Fibroblast of skin of back (primary cell): ENCODE results near the gene PATL2.
A peak's percentile ranks its signal among the peaks of the same experiment; 100 is the strongest.
"Not testable (repeated sequence)": the region's sequence is repeated elsewhere in the genome, so short reads cannot be mapped to it uniquely, and the experiment has no call there.

Experiments
- DNase-seq: peaks from one replicate; pipeline ENCODE4 v3.0.0-alpha.2; 2013

Gene PATL2

GRCh38 chr15:44719293-44719999 is 8.3 kb upstream of the PATL2 start:
- no peak for DNase-seq

DNA sequence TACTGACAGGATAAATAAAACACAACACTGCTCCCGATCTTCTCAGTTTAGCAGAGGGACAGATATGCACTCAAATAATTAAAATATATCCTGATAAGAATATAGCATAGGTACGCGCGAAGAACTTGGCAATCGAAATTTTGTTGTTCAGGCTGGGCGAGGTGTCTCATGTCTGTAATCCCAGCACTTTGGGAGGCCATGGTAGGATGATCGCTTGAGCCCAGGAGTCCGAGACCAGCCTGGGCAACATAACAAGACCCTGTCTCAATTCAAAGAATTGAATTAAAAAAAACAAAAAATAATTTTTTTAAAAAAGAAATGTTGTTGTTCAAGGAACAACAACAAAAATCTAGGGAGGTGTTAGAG is 7.8 kb upstream of the PATL2 start:
- no peak for DNase-seq

GRCh38 chr15:44718180-44718926 is 7.2 kb upstream of the PATL2 start:
- DNase-seq = no peak

DNA sequence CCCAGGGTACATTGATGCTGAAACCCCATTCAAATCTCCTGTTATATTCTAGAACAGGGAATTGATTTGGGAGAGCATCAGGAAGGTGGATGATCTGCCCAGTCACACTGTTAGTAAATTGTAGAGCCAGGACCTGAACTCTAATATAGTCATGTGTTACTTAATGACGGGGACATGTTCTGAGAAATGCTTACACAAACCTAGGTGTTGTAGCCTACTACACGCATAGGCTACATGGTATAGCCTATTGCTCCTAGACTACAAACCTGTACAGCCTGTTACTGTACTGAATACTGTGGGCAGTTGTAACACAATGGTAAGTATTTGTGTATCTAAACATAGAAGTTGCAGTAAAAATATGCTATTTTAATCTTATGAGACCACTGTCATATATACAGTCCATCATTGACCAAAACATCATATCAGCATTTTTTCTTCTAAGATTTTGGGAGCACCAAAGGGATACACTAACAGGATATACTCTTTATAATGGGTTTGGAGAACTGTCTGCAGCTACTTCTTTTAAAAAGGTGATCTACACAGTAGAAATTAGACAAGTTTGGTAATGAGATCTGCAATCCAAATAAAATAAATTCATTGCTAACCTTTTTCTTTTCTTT is 6.0 kb upstream of the PATL2 start:
- DNase-seq = no peak

- no peak for DNase-seq
These were observed 4.7 kb upstream of the PATL2 start for GRCh38 chr15:44715797-44716334.

DNA sequence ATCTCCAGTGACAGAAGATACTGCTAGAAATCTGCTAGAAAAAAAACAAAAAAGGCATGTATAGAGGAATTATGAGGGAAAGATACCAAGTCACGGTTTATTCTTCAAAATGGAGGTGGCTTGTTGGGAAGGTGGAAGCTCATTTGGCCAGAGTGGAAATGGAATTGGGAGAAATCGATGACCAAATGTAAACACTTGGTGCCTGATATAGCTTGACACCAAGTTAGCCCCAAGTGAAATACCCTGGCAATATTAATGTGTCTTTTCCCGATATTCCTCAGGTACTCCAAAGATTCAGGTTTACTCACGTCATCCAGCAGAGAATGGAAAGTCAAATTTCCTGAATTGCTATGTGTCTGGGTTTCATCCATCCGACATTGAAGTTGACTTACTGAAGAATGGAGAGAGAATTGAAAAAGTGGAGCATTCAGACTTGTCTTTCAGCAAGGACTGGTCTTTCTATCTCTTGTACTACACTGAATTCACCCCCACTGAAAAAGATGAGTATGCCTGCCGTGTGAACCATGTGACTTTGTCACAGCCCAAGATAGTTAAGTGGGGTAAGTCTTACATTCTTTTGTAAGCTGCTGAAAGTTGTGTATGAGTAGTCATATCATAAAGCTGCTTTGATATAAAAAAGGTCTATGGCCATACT is 4.1 kb upstream of the PATL2 start:
- no peak for DNase-seq

GRCh38 chr15:44713006-44713966 is 2.2 kb upstream of the PATL2 start:
- DNase-seq = peak; percentile 36

DNA sequence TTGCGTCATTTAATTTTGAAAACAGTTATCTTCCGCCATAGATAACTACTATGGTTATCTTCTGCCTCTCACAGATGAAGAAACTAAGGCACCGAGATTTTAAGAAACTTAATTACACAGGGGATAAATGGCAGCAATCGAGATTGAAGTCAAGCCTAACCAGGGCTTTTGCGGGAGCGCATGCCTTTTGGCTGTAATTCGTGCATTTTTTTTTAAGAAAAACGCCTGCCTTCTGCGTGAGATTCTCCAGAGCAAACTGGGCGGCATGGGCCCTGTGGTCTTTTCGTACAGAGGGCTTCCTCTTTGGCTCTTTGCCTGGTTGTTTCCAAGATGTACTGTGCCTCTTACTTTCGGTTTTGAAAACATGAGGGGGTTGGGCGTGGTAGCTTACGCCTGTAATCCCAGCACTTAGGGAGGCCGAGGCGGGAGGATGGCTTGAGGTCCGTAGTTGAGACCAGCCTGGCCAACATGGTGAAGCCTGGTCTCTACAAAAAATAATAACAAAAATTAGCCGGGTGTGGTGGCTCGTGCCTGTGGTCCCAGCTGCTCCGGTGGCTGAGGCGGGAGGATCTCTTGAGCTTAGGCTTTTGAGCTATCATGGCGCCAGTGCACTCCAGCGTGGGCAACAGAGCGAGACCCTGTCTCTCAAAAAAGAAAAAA is 1.4 kb upstream of the PATL2 start:
- peak; percentile 84 for DNase-seq

GRCh38 chr15:44711743-44712345 is 721 bp upstream of the PATL2 start:
- DNase-seq = peak; percentile 37

GRCh38 chr15:44710236-44711095 is 657 bp downstream of the PATL2 start:
- DNase-seq = peak; percentile 34

- DNase-seq = no peak
These were observed 4.0 kb downstream of the PATL2 start for GRCh38 chr15:44706946-44707636.

DNA sequence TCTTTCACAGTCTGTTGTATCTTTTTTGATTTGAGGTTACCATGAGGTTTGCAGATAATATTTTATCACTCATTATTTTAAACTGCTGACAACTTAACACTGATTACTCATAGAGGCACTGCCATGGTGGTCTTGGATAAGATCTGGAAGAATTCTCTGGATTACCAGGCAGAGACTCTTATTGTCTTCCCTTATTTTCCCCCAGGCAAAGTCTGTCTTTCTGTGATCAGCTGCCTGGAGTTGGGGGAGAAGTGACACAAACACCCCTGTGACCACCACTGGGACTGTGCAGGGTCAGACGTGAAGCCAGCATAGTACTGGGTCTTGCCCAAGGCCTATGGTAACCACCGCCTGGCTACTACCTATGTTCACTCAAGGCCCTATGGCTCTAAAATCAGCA is 4.7 kb downstream of the PATL2 start:
- DNase-seq = no peak

DNA sequence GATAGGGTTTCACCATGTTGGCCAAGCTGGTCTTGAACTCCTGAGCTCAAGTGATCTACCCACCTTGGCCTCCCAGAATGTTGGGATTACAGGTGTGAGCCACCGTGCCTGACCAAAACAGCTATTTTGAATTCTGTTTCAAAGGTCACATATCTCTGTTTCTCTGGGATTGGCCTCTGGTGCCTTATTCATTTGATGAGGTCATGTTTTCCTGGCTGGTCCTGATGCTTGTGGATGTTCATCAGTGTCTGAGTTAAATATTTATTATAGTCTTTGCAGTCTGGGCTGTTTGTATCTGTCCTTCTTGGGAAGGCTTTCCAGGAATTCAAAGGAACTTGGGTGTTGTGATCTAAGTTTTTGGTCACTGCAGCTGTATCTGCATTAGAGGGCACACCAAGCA is 5.1 kb downstream of the PATL2 start:
- no peak for DNase-seq

DNA sequence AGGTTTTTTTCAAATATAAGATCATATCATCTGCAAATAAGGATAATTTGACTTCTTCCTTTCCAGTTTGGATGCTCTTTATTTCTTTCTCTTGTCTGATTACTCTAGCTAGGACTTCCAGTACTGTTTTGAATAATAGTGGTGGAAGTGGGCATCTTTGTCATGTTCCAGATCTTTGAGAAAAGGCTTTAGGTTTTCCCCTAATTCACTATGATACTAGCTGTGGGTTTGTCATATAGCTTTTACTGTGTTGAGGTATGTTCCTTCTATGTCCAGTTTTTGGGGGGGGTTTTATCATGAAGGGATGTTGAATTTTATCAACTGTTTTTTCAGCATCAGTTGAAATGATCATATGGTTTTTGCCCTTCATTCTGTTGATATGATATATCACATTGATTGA is 10.4 kb downstream of the PATL2 start:
- DNase-seq = not testable (repeated sequence)

- DNase-seq = no peak
These were observed 12.5 kb downstream of the PATL2 start for GRCh38 chr15:44698641-44699040.

DNA sequence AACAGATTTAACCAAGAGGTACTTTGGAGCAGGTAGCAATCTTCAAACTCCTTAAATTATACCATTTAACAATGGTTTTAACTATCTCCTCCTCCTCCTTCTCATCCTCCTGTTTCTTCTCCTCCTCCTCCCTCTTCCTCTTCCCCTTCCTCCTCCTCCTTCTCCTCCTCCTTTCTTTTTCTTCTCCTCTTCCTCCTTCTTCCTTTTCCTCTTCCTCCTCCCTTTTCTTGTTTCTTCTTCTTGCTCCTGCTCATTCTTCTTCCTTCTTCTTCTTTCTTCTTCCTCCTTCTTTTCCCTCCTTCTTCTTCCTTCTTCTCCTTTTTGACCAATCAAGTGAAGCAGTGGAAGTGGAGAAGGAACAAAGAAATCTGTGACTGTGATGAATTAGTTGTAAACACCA is 14.1 kb downstream of the PATL2 start:
- no peak for DNase-seq

DNA sequence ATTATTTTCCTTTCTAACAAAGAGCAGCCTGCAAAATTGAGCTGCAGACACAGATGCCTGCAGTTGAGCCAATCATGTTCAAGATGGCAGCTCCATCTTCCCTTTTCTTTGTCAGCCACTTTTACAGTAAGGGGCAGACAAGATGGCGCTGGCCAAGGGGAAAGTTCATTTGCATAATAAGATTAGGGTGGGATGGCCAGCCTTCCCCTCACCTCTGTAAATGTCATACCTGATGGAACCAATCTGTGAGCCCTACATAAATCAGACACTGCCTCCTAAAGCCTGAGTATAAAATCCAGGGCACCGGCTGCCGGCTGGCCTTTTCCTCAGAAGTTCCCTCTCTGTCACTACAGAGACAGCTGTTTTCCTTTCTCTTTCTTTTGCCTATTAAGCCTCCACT is 15.8 kb downstream of the PATL2 start:
- no peak for DNase-seq

DNA sequence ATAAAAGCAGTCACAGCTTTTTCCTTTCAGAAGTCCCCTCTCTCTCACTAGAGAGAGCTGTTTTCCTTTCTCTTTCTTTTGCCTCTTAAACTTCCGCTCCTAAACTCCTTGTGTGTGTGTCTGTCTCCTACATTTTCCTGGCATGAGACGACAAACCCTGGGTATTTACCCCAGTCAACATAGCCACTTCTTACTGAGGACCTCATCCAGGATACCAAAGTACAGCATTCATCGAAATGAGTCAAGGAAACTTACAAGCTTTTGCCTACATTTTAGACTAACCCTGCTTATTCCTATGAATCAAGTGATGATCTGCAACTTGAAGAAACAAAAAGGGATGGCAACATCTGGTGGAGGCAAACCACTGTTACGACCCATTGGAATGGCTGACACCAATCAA is 16.7 kb downstream of the PATL2 start:
- peak; percentile 16 for DNase-seq

- no peak for DNase-seq
These were observed 18.5 kb downstream of the PATL2 start for GRCh38 chr15:44692659-44693058.
